ENCODE results near the gene OPCML.

DNA sequence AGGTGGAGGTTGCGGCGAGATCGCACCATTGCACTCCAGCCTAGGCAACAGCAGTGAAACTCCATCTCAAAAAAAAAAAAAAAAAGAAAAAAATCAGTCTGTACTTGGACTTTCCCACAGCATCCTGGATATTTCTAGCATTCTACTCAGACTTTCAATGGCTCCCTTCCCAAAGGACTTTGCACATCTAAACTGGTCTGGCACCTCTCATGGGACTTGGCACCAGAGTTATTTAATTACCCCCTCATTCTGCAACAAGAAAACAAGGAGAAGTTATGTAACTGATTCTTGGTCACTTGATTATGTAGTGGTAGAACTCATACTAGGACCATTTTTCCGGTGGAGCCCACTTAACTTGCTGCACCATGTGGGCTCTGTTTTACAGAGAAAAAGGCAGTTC, 519.5 kb downstream of the OPCML start:
- TF ChIP-seq EZH2 (IDR thresholded peaks at IDR 0.05; ENCODE audit: low read length, missing control alignments), result no peak
- TF ChIP-seq, protein P1, sequence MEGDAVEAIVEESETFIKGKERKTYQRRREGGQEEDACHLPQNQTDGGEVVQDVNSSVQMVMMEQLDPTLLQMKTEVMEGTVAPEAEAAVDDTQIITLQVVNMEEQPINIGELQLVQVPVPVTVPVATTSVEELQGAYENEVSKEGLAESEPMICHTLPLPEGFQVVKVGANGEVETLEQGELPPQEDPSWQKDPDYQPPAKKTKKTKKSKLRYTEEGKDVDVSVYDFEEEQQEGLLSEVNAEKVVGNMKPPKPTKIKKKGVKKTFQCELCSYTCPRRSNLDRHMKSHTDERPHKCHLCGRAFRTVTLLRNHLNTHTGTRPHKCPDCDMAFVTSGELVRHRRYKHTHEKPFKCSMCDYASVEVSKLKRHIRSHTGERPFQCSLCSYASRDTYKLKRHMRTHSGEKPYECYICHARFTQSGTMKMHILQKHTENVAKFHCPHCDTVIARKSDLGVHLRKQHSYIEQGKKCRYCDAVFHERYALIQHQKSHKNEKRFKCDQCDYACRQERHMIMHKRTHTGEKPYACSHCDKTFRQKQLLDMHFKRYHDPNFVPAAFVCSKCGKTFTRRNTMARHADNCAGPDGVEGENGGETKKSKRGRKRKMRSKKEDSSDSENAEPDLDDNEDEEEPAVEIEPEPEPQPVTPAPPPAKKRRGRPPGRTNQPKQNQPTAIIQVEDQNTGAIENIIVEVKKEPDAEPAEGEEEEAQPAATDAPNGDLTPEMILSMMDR (conservative IDR thresholded peaks at IDR 0.05 in 1 of 2, IDR thresholded peaks at IDR 0.05 in 1 of 2; ENCODE audit: low read depth in 1 of 2, low read length in 2 of 2), result no peak
